Measurements from ENCODE around the gene PCGF6.

- TF ChIP-seq CTCF (IDR thresholded peaks at IDR 0.05 in 8 of 11, conservative IDR thresholded peaks at IDR 0.05 in 3 of 11) (no peak), POLR2A (IDR thresholded peaks at IDR 0.05) (no peak), POLR2AphosphoS5 (IDR thresholded peaks at IDR 0.05) (no peak)
Observed at GRCh38 chr10:103254113-103254512, 96.8 kb downstream of the PCGF6 start.
